Loucy (cell line): Measurements from ENCODE around the gene BCAR3.

Experiments used
- CTCF ChIP-seq: fragments of 200-600 bp; sonication (generic); conservative IDR thresholded peaks from 2 replicates; pipeline ENCODE4 v1.5.1; 2014; ENCODE audit warnings: mild to moderate bottlenecking, antibody characterized with exemption, low read length
- EZH2phosphoT487 ChIP-seq: fragments of 200-600 bp; IDR thresholded peaks from 2 replicates; pipeline ENCODE4 v1.6.1; 2018; ENCODE audit warnings: antibody characterized with exemption, mild to moderate bottlenecking, moderate library complexity, borderline replicate concordance

GRCh38 chr1:93729502-93729901 lies 47.9 kb upstream of the BCAR3 start:
- TF ChIP-seq CTCF (no peak), EZH2phosphoT487 (no peak)
